H1 (cell line): ENCODE results near the gene ZNF18. TPM values are rescaled to one million over a fixed set of nuclear protein-coding genes. Genes with fewer than 3 reads are reported as not detected.

Source experiments
- SUZ12 ChIP-seq: fragments of 200-600 bp; sonication (generic); IDR thresholded peaks from 2 replicates; pipeline ENCODE4 v1.6.1; 2012; ENCODE audit warnings: mild to moderate bottlenecking, inconsistent platforms, low read length, moderate library complexity, mixed read lengths
- polyA plus RNA-seq, 7 experiments: library from polyadenylated mRNA; depleted of rRNA in 3 of 7; stranded (reverse) in 5 of 7; unstranded in 2 of 7; fragments of >200 nt in 5 of 7; fragments of 200-250 nt in 2 of 7; gene quantifications; 1 replicate in 5 of 7; 2 replicates in 1 of 7; 4 replicates in 1 of 7; pipeline versions ENCODE4 v1.2.1 to v1.2.3, GENCODE V29; 2011 to 2013; ENCODE audit warnings: missing spikeins in 2 of 7, mixed read lengths in 2 of 7
- total RNA-seq: library from RNA; stranded (reverse); fragmentation: NEBNext Ultra II Directional; extraction: Animal tissue kit (Norgen Biotek cat#: 25700); gene quantifications from 2 replicates; pipeline ENCODE4 v1.2.1, GENCODE V29; 2021
- TF ChIP-seq, protein P1 (sequence below): IDR thresholded peaks from 2 replicates; pipeline ENCODE4 v1.6.1; 2012; ENCODE audit warnings: low read length, inconsistent platforms
- TF ChIP-seq, protein P2 (sequence below): fragments of 300-600 bp; sonication (generic); IDR thresholded peaks from 2 replicates; pipeline ENCODE4 v1.7.1; 2012; ENCODE audit warnings: low read length, moderate library complexity, mild to moderate bottlenecking, inconsistent platforms; ENCODE audit not compliant: insufficient replicate concordance

ZNF18 gene
- total and polyA plus RNA-seq, 2 of the 8 experiments (the other 6 are each of a cell fraction or from before 2014, with no cell fraction given) = 3.0 to 9.9 TPM

DNA sequence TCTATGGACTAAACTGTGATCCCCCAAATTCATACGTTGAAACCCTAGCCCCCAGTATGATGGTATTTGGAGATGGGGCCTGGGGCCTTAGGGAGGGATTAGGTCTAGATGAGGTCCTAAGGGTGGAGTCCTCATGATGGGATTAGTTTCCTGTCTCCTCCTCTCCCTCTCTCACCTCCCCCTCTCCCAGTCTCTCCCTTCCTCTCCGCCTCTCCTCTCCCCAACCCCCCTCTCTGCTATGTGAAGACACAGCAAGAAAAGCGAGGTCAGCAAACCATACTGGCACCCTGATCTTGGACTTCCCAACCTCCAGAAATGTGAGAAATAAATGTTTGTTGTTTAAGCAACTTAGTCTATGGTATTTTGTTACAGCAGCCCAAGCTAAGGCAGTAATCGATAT, 15.4 kb downstream of the ZNF18 start (continued):
- TF ChIP-seq, protein P1, sequence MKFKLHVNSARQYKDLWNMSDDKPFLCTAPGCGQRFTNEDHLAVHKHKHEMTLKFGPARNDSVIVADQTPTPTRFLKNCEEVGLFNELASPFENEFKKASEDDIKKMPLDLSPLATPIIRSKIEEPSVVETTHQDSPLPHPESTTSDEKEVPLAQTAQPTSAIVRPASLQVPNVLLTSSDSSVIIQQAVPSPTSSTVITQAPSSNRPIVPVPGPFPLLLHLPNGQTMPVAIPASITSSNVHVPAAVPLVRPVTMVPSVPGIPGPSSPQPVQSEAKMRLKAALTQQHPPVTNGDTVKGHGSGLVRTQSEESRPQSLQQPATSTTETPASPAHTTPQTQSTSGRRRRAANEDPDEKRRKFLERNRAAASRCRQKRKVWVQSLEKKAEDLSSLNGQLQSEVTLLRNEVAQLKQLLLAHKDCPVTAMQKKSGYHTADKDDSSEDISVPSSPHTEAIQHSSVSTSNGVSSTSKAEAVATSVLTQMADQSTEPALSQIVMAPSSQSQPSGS = no peak
- no peak for TF ChIP-seq SUZ12
- TF ChIP-seq, protein P2, sequence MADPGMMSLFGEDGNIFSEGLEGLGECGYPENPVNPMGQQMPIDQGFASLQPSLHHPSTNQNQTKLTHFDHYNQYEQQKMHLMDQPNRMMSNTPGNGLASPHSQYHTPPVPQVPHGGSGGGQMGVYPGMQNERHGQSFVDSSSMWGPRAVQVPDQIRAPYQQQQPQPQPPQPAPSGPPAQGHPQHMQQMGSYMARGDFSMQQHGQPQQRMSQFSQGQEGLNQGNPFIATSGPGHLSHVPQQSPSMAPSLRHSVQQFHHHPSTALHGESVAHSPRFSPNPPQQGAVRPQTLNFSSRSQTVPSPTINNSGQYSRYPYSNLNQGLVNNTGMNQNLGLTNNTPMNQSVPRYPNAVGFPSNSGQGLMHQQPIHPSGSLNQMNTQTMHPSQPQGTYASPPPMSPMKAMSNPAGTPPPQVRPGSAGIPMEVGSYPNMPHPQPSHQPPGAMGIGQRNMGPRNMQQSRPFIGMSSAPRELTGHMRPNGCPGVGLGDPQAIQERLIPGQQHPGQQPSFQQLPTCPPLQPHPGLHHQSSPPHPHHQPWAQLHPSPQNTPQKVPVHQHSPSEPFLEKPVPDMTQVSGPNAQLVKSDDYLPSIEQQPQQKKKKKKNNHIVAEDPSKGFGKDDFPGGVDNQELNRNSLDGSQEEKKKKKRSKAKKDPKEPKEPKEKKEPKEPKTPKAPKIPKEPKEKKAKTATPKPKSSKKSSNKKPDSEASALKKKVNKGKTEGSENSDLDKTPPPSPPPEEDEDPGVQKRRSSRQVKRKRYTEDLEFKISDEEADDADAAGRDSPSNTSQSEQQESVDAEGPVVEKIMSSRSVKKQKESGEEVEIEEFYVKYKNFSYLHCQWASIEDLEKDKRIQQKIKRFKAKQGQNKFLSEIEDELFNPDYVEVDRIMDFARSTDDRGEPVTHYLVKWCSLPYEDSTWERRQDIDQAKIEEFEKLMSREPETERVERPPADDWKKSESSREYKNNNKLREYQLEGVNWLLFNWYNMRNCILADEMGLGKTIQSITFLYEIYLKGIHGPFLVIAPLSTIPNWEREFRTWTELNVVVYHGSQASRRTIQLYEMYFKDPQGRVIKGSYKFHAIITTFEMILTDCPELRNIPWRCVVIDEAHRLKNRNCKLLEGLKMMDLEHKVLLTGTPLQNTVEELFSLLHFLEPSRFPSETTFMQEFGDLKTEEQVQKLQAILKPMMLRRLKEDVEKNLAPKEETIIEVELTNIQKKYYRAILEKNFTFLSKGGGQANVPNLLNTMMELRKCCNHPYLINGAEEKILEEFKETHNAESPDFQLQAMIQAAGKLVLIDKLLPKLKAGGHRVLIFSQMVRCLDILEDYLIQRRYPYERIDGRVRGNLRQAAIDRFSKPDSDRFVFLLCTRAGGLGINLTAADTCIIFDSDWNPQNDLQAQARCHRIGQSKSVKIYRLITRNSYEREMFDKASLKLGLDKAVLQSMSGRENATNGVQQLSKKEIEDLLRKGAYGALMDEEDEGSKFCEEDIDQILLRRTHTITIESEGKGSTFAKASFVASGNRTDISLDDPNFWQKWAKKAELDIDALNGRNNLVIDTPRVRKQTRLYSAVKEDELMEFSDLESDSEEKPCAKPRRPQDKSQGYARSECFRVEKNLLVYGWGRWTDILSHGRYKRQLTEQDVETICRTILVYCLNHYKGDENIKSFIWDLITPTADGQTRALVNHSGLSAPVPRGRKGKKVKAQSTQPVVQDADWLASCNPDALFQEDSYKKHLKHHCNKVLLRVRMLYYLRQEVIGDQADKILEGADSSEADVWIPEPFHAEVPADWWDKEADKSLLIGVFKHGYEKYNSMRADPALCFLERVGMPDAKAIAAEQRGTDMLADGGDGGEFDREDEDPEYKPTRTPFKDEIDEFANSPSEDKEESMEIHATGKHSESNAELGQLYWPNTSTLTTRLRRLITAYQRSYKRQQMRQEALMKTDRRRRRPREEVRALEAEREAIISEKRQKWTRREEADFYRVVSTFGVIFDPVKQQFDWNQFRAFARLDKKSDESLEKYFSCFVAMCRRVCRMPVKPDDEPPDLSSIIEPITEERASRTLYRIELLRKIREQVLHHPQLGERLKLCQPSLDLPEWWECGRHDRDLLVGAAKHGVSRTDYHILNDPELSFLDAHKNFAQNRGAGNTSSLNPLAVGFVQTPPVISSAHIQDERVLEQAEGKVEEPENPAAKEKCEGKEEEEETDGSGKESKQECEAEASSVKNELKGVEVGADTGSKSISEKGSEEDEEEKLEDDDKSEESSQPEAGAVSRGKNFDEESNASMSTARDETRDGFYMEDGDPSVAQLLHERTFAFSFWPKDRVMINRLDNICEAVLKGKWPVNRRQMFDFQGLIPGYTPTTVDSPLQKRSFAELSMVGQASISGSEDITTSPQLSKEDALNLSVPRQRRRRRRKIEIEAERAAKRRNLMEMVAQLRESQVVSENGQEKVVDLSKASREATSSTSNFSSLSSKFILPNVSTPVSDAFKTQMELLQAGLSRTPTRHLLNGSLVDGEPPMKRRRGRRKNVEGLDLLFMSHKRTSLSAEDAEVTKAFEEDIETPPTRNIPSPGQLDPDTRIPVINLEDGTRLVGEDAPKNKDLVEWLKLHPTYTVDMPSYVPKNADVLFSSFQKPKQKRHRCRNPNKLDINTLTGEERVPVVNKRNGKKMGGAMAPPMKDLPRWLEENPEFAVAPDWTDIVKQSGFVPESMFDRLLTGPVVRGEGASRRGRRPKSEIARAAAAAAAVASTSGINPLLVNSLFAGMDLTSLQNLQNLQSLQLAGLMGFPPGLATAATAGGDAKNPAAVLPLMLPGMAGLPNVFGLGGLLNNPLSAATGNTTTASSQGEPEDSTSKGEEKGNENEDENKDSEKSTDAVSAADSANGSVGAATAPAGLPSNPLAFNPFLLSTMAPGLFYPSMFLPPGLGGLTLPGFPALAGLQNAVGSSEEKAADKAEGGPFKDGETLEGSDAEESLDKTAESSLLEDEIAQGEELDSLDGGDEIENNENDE = no peak
